Measurements from ENCODE around the gene TPST1.

DNA sequence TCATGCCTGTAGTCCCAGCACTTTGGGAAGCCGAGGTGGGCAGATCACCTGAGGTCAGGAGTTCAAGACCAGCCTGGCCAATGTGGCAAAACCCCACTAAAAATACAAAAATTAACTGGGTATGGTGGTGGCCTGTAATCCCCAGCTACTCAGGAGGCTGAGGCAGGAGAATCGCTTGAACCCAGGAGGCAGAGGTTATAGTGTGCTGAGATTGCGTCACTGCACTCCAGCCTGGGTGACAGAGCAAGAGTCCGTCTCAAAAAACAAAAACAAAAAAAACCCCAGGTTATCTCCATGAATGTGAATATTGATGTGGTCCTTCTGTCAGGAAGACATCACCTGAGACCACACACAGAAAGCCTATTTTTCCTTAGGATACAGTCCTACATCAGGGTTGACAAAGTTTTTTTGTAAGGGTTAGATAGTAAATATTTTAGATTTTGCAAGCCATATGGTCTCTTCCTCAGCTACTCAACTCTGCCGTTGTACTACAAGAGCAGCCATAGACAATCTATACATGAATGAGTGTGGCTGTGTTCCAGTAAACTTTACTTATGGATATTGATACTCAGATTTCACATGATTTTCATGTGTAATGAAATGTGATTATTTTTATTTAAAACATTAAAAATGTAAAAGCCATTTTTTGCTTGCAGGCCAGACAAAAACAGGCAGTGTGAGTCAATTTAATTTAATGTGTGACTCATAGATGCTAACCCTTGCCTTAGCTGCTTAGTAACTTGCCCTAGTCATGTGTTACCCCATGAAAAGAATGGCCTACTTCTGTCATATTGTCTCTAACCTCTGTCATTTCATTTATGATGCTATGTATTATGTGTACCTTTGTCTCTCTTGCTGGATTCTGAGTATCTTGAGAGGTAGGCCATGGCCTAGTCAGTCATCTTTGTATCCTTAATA is 78.1 kb downstream of the TPST1 start:
- TF ChIP-seq ELF4 (CRISPR knock-in tag; IDR thresholded peaks at IDR 0.05; ENCODE audit: low read depth): no peak
- TF ChIP-seq, protein P1, sequence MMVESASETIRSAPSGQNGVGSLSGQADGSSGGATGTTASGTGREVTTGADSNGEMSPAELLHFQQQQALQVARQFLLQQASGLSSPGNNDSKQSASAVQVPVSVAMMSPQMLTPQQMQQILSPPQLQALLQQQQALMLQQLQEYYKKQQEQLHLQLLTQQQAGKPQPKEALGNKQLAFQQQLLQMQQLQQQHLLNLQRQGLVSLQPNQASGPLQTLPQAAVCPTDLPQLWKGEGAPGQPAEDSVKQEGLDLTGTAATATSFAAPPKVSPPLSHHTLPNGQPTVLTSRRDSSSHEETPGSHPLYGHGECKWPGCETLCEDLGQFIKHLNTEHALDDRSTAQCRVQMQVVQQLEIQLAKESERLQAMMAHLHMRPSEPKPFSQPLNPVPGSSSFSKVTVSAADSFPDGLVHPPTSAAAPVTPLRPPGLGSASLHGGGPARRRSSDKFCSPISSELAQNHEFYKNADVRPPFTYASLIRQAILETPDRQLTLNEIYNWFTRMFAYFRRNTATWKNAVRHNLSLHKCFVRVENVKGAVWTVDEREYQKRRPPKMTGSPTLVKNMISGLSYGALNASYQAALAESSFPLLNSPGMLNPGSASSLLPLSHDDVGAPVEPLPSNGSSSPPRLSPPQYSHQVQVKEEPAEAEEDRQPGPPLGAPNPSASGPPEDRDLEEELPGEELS (CRISPR knock-in tag; IDR thresholded peaks at IDR 0.05): no peak
- TF ChIP-seq, protein P2, sequence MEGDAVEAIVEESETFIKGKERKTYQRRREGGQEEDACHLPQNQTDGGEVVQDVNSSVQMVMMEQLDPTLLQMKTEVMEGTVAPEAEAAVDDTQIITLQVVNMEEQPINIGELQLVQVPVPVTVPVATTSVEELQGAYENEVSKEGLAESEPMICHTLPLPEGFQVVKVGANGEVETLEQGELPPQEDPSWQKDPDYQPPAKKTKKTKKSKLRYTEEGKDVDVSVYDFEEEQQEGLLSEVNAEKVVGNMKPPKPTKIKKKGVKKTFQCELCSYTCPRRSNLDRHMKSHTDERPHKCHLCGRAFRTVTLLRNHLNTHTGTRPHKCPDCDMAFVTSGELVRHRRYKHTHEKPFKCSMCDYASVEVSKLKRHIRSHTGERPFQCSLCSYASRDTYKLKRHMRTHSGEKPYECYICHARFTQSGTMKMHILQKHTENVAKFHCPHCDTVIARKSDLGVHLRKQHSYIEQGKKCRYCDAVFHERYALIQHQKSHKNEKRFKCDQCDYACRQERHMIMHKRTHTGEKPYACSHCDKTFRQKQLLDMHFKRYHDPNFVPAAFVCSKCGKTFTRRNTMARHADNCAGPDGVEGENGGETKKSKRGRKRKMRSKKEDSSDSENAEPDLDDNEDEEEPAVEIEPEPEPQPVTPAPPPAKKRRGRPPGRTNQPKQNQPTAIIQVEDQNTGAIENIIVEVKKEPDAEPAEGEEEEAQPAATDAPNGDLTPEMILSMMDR (IDR thresholded peaks at IDR 0.05): no peak
- TF ChIP-seq, protein P3, sequence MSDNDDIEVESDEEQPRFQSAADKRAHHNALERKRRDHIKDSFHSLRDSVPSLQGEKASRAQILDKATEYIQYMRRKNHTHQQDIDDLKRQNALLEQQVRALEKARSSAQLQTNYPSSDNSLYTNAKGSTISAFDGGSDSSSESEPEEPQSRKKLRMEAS (CRISPR knock-in tag; IDR thresholded peaks at IDR 0.05): no peak
- no peak for TF ChIP-seq KAT7 (CRISPR knock-in tag; IDR thresholded peaks at IDR 0.05; ENCODE audit: borderline replicate concordance)
- no peak for TF ChIP-seq NR3C1 (CRISPR knock-in tag; conservative IDR thresholded peaks at IDR 0.05; ENCODE audit: low read depth)
- TF ChIP-seq, protein P4, sequence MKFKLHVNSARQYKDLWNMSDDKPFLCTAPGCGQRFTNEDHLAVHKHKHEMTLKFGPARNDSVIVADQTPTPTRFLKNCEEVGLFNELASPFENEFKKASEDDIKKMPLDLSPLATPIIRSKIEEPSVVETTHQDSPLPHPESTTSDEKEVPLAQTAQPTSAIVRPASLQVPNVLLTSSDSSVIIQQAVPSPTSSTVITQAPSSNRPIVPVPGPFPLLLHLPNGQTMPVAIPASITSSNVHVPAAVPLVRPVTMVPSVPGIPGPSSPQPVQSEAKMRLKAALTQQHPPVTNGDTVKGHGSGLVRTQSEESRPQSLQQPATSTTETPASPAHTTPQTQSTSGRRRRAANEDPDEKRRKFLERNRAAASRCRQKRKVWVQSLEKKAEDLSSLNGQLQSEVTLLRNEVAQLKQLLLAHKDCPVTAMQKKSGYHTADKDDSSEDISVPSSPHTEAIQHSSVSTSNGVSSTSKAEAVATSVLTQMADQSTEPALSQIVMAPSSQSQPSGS (CRISPR knock-in tag; IDR thresholded peaks at IDR 0.05; ENCODE audit: borderline replicate concordance, low read depth): no peak
- TF ChIP-seq, protein P5, sequence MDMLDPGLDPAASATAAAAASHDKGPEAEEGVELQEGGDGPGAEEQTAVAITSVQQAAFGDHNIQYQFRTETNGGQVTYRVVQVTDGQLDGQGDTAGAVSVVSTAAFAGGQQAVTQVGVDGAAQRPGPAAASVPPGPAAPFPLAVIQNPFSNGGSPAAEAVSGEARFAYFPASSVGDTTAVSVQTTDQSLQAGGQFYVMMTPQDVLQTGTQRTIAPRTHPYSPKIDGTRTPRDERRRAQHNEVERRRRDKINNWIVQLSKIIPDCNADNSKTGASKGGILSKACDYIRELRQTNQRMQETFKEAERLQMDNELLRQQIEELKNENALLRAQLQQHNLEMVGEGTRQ (CRISPR knock-in tag; IDR thresholded peaks at IDR 0.05): no peak
